Stimulated activated CD8-positive, alpha-beta memory T cell treated with anti-CD3 and anti-CD28 coated beads, Interleukin-15, amount 100 ng/mL, for 4 hours (primary cell): ENCODE data around the gene EEFSEC.

ENCODE experiments used
- DNase-seq, 2 donors: peaks; one replicate each; pipeline ENCODE4 v3.0.0-alpha.2; 2020; ENCODE audit warnings: low read depth in 2 of 2

EEFSEC gene

DNA sequence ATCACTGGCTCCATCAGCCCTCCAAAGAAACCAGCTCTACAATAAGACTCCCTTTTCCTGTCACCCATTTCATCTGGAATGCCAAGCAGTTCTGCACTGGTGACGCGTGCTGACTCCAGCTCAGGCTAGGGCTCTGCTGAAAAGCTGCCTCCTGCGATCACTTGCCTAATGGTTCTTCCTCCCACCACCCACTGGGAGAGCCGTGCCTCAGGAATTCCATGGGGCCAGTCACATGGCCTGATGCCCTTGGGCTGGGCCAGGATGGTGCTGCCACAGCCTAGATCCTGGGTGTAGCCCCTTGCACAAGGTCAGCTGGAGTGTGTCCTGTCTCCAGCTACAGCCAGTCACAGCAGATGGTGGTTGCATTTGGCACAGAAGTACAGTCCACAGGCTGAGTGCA, 214.5 kb downstream of the EEFSEC start:
- DNase-seq, result no peak

DNA sequence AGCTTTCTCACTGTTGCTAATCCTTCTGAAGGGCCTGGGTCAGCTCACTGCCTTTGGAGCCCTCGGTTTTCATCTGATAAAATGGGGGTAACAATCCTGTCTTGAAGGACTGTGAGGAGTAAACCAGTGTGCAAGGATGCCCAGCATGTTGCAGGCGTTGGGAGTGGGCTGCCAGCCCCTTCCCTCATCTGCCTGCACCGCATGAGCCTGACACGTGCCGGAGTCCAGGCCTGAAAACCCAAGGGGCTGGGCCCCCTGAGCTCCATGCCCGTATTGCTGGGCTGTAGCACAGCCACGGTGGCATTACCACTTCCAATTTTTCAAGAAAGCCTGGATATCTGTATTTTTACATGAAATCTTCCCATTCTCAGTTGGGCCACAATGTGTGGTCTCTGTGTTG, 215.3 kb downstream of the EEFSEC start:
- no peak for DNase-seq

DNA sequence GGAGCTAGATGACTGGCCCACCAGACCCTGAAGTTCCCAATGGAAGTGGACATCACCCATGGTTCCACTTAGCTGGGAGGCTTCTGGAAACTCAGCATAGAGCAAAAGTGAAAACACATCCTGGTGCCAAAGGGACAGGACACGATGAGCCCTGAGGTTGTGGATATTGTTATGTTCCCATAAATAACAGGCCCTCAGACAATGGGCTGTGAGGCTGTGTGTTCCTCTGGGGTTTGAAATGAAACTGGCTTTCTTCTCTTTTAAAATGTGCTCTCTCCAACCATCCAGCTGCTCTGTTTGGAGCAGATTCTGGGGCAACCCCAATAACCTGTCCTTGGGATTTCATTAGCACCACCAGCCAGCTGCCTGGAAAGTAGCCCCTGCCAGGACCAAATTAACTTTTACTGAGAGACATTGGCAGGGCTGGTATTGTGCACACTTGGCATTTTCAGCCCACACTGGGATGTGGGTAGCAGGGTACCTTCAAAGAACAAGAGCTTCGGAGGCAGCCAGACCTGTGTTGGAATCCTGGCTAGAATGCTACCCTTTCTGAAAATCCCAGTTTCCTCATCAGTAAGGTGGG, 215.9 kb downstream of the EEFSEC start:
- no peak for DNase-seq

DNA sequence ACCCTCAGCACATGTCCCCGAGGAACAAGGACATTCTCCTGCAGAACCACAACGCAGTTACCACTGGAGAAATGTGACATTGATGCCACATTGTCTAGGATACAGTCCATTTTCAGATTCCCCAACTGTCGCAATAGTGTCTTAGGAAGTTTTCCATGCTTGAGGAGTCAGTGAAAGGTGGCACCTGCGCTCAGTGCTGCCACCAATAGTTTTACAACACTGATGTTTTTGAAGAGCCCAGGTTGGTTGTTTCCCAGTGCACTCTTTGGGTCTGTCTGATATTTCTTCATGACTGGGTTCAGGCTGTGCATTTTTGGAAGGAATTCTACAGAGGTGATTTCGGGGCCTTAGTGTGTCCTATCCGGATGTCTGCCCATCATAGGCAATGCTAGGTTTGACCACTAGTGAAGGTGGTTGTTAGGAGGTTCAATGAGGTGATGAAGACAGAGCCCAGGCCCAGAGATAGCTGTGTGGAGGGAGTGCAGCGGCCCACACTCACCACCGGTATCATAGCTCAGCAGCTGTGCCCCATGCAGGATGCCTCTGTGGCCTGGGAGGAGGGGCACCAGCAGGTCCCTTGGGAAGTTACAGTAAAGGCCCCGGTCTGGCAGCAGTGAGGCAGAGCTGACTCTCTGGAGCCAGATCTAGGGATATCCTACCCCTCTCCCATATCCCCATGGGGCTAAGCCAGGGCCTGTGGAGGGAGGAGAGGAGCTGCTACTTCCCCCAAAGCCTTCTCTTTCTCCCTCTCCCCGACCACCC, 216.8 kb downstream of the EEFSEC start:
- no peak for DNase-seq

DNA sequence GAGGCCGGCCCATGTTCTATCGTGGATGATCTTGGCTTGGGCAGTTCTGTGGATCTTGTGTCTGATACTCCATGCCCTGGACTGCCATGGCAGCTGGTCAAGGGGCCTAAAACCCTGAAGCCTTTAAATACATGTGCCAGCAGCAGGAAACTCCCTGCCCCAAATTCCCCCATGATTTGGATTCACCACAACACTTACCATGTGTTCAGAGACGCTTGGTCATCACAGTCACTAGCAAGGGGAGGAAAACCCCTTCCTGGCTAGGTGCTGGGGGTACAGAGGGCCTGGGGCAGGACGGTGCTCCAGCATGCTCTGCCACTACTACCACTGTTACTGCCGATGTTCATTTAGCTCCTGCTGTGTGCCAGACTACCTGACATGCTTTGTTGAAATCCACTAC, 219.0 kb downstream of the EEFSEC start:
- DNase-seq, result no peak

DNA sequence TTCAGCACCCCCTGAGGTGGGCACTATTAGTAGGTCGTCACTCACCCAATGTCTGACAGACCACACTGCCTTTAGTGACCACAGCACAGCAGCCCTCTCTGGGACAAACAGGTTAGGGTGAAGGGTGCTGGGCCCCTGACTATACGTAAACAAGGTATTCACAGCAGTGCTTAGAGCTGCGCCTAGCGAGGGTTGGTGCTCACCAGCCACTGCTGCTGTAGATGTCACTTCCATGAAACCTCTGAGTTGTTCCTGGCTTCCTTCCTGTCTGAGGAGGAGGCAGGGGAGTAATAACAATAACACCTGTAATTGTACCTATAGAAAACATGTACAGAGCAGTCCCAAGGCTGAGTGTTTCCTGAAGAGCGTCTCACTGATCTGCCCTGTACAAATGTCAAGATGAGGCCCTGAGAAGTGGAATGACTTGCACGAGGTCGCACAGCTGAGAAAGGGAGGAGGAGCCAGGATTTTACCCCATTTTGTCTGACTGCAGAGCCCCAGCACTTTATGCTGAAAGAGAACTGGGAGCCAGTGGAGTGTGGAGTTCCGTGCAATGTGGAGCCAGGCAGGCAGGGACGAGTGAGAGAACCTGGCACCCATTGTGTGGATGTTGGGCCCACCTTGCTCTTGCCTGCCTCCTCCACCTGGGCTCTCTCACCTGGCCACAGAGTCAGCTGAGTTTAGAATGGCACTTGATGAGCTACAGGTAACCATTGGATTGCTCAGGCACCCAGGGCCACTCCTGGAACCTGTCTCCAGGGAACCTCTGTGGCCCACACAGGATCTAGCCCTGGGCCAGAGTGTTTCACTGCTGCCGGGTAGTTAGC, 219.6 kb downstream of the EEFSEC start:
- no peak for DNase-seq

DNA sequence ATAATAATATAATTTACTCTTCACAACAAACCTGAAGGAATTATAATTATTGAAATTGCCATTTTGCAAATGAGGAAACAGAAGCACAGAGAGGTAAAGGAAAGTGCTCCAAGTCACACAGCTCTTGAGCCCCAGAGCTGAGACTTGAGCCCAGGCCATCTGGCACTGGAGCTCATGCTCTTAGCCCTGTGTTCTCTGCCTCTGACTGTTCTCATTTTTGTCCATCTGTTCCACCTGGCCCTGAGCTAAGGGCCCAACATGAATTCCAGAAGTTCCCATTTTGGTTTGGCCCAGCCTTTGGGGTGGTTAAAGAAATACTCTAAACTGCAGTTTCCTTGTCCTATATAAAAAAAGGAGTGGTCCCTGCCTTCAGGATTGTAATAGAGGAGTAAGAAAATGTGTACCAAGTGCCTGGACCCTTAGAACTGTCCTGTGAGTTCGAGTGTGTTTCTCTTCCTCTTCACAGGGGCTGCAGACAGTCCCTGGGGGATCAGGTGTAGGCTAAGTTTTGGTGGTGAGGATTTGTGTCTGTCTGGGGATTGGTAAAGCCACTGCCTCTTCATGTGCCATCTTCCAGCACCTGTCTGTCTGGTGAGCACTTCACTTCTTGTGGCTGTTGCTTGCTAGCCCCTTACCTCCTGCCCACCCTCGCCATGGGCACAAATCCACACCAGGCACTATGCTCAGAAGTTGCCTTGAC, 221.6 kb downstream of the EEFSEC start:
- DNase-seq, result no peak

DNA sequence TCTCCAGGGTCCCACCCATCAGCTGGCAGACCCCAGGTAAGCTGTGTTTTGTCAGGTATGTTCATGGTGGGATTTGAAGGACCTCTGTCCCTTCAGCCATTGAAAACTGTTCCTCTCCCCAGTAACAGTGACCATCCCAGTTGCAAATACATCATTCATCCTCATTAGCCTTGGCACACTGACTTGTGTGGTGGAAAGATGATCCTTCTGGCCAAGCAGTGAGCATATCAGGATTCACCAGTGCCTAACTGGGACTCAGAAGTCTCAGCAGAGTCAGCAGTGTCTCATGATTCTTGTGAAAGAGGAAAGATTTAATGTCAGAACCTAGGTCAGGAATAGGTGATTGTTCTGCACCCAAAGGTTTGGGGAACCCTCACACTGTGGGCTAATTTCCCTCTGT, 223.2 kb downstream of the EEFSEC start:
- DNase-seq, result no peak

DNA sequence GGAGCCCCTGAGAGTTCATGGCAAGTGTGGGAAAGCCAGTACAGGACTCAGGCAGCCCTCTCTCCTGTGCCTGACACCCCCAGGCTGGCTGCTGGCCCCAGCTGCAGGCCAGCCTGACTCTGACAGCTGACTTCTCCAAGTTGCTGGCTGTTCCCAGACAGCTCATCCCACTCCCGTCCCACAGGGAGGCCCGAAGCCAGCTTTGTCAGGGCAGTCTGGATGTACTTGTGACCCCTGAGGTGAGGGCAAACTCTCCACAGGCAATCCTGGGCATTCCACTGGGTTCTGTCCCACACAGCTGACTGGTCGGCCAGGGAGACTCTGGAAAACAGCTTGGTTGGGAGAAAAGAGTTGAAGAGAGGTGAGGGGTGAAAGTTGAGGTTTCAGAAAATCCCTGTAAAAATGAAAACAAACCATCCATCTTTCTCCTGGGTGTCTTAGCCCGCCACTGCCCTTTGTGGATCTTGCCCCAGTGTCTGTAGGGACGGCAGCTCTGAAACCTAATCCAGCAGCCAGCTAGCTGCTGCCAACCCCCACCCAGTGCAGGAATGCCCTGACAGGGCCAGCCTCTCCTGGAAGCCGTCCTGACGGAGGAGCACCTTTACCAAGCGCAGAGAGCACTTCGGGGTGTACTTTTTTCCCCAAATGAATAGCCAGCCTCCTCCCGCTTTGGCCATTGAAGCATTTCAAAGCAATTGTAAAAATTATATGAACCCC, 225.5 kb downstream of the EEFSEC start:
- no peak for DNase-seq

DNA sequence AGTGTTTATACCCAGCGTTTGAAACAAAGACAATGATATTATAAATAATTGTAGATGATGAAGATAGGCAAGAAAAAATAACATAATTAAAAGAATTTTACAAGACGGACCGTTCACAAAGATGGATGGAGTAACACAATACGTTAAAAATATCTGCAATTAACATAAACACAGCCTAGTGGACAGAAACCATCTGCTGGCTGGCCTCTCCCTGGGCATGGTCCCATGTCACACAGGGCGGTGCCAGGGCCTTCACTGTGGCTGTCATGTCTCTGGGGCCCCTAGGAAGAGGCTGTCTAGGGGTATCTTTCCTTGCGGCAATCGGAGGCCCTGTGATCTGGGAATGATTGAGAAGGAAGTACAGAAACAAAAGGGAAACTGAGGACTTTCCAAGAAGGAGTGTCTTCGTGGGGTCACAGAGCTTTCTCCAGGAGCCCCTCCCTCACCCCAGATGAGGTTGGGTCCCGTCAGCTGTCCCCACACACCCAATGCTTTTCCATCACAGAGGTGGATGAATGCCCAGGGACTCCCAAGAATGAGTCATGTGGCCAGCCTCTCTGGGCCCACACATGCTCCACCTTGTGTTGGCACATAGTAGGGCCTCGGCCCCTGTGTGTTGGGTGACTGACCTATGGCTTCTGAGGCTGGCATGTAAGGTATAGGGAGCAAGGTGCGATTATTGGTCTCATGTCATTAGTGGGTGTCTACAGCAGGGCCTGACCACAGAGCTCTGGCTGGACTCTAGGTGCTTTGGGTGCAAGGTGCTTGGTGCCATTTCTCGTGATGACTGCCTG, 226.3 kb downstream of the EEFSEC start:
- no peak for DNase-seq

DNA sequence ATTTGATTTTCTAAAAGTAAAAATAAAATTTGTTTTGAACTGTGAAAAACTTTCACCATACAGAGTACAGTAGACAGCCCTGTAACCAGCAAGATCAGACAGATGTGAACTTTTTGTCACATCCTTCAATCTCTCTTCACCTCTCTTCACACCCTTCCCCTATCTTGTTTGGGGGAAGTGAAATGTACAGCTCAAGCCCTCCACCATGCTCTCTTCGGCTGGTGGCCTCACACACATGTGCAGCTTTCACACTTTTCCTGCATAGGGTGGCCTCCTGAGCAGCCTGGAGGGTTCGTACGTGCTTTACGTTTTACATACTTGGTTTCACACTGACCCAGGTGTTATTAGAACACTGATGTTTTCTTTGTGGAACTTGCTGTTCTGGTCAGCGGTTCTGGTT, 227.0 kb downstream of the EEFSEC start:
- DNase-seq, result no peak

DNA sequence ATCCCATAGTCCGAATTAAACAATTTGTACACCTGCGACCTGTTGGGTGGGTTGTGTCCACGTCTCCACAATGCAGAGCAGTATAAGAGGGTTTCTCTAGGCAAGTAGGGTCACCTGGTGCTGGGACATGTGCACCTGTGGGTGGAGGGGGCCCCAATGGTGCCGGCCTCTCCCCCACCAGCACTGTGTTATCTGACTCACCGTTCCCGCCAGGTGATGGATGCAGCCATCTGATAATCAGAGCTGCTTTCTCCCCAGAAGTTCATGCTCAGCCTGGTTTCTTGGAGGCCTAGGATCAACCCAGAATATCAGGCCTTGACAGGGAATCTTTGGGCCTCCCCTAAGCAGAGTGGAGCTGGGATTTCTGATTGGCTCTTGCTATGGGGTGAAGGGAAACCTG, 227.4 kb downstream of the EEFSEC start:
- DNase-seq, result no peak

DNA sequence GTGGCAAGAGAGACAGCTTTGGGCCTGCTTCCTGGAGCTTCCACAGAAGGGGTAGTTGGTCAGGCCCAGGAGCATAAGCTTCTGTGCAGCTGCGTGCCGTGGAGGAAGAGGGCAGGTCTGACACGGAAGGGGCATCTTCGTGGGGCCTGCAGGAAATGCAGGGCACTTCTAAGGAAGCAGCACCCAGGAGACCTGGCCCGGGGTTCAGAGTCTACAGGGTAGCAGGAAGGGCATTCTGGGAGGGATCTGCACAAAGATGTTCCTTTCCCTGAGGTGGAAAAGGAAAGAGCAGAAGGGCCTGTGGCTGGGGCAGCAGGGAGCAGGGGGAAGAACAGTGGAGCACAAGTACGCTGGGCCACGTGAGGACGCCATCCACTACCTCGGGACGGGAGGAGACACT, 228.3 kb downstream of the EEFSEC start:
- no peak for DNase-seq

DNA sequence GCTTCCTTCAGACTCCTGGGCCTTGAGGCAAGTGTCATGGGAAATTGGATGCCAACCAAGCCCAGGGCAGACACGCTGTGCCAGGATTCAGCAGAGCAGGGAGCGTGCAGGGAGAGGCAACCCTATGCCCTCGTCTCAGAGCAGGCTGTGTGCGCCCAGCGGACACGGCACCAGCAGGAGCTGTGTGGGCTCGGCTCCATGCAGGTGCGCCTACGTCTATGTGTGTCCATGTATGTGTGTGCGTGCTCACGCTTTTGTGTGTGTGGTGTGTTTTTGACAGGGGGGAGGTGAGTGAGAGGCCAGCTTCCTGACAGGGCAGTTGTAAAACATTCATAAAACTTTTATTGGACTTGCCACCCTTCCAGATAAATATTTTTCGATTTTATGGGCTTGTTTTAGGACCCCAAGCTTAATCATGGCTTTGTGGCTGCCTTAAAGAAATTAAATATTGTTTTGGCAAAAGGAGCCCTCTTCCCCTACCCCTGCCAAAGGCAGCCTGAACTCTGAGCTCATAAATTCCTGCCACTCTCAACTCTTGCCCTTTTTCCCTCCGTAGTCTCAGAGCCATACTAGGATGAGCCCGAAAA, 229.0 kb downstream of the EEFSEC start:
- DNase-seq, result no peak

DNA sequence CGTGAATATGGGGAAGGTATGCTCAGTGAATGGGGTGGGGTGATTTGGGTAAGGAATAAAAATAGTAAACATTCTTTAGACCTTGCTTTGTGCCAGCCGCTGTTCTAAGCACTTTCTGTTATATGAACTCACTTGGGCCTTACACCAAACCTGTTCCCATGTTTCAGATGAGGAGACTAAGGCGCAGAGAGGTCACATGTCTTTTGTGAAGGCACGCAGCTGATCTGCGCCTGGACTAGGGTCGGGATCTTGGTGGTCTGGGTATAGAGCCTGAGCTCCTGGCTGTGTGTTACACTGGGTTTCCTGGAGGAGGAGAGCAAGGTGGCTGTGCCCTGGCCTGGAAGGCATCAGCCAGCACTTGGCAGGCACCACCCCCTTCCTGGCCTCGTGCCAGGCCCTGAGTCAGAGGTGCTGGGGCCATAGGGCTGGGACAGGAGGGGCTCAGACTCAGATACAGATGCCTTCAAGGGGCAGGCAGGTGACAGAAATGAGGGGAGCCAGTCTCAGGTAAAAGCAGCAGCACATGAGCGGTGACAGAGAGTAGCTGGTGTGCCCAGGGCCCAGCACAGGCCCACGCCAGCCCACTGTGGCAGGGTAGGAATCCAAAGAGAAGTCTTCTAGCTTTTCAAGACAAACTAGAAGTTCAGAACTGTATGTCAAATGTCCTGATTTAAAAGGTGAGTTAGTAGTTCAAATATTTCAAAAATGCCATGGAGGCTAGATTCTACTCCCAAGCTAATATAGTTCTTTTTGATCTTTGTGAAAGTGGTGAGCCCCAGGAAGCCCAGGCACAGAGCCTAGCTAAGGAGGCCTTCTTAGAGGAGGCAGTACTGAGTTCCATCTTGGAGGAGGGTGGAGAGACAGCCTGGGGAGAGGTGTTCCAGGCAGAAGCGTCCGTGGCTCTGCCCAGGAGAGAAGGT, 230.3 kb downstream of the EEFSEC start:
- peak in 1 of 2 donors; percentile 44 for DNase-seq

DNA sequence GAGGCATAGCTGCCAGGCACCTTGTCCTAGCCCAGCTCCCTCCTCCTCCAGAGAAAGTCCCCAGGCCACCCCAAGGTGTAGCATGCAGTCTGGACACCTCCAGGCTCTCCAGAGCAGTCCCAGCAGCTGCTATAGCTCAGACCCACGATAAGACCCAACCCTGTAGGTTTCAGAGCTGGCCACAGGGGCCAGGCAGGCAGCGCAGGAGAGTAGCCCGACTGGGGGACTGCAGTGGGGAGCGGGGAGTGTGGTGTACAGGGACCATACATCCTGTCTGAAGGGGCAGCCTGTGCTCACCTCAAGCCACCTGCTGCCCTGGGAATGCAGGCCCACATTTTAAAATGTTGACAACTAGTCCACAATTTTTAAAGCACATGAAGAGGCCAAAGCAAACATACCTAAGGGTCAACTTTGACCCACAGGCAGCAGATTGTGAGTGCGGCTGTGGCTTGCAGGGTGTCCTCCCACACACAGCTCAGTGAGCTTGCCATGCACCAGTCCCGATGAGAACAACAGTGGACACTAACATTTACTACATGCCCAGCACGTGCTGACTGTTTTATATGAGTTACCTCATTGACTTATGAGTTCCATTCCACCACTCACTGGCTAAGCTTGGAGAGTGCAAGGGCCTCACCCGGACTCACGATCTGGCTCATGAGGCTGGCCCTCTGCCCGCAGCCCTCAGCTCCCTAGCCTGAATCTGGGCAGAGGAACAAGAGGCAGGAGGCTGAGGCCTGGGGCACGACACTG, 232.0 kb downstream of the EEFSEC start:
- no peak for DNase-seq

DNA sequence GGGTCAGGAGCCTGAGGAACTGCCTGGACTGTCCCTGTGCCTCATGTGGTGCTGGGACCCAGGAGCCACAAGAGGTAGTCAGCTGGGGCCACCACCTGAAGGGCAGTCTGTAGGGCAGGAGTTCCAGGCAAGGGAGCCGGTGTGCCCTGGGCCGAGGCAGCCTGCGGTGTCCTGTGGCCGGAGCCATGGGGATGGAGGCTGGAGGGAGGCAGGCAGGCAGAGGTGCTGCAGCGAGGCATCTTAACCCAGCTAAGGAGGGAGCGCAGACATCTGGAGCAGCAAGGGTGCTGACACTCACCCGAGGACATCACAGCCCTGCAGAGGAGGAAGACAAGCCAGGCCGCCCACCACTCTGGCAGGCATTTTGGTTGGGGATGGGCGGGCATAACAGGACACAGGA, 235.7 kb downstream of the EEFSEC start:
- DNase-seq, result no peak

DNA sequence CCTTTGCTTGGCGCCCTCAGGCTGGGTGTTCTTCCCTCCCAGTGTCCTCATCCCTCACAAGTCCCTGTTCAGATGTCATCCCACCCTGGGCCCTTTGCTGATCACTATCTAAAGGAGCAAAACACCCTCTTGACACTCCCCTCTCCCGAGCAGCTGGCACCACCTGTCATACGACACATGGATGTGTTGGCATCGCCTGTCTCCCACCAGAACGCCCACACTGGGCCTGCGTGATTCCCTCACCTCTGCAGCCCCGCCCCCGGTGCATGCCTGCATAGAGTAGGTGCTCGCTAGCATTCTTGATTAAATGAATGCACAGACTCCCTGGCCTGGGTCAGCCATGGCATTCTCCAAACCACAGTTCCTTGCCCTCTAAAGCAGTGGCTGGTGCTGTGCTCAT, 237.6 kb downstream of the EEFSEC start:
- no peak for DNase-seq

DNA sequence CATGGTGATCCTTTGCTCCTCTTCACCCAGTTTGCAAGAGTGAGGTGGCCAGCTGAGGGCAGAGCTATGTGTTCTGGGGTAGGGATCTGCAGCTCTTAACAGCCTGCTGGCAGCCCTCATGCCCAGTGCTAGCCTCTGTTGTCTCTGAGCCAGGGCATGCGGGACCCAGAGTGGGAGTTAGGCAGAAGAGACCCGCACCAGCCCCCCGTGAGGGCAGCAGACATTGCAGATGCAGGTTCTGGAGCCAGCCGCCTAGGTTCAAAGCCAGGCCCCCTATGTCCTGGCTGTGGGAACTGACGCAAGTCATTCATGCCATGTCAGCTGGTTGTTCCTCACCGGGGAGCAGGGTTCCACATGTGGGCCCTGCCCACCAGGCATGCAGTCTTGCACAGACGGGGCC, 238.7 kb downstream of the EEFSEC start:
- DNase-seq, result no peak
